Neural cell (in vitro differentiated cells): ENCODE data around the gene STN1. TPM values are rescaled to one million over a fixed set of nuclear protein-coding genes. Genes with fewer than 3 reads are reported as not detected.

ENCODE experiments used
- H2AFZ ChIP-seq: fragments of 200-600, 300-800 bp; sonication (generic), shearing (Covaris generic); 2 replicates; pipeline ENCODE4 v1.6.0; 2014; ENCODE audit warnings: low read depth, mild to moderate bottlenecking, antibody characterized with exemption, low read length, moderate library complexity
- H3F3A ChIP-seq: fragments of 200-600 bp; shearing (Covaris generic); 2 replicates; pipeline ENCODE4 v1.6.1; 2016; ENCODE audit warnings: mild to moderate bottlenecking, moderate library complexity, mixed read lengths, antibody characterized with exemption, low read length; ENCODE audit not compliant: insufficient read depth, poor library complexity, severe bottlenecking
- H3K27ac ChIP-seq: fragments of 200-600, 300-800 bp; sonication (generic), shearing (Covaris generic); 2 replicates; pipeline ENCODE4 v1.5.1; 2014; ENCODE audit warnings: mild to moderate bottlenecking, low read length, moderate library complexity
- H3K27me3 ChIP-seq: fragments of 300-800, 200-600 bp; sonication (generic), shearing (Covaris generic); 2 replicates; pipeline ENCODE4 v1.6.0; 2014; ENCODE audit warnings: mild to moderate bottlenecking, low read depth, low read length, moderate library complexity; ENCODE audit not compliant: insufficient read depth
- H3K36me3 ChIP-seq: fragments of 300-800, 200-600 bp; sonication (generic), shearing (Covaris generic); 2 replicates; pipeline ENCODE4 v1.5.1; 2014; ENCODE audit warnings: mild to moderate bottlenecking, antibody characterized with exemption, low read length, moderate library complexity; ENCODE audit not compliant: insufficient read depth
- H3K4me2 ChIP-seq: fragments of 300-800, 200-600 bp; sonication (generic), shearing (Covaris generic); 2 replicates; pipeline ENCODE4 v1.6.0; 2014; ENCODE audit warnings: mild to moderate bottlenecking, low read length
- H3K4me3 ChIP-seq: fragments of 300-800, 200-600 bp; sonication (generic), shearing (Covaris generic); 2 replicates; pipeline ENCODE4 v1.5.1; 2014; ENCODE audit warnings: mild to moderate bottlenecking, low read length, moderate library complexity
- H3K79me2 ChIP-seq: fragments of 200-600 bp; shearing (Covaris generic); replicated peaks from 2 replicates; pipeline ENCODE4 v1.6.0; 2014; ENCODE audit warnings: mild to moderate bottlenecking, low read length, moderate library complexity; ENCODE audit not compliant: insufficient read depth
- H3K9ac ChIP-seq: fragments of 300-800, 200-600 bp; sonication (generic), shearing (Covaris generic); 2 replicates; pipeline ENCODE4 v1.6.1; 2016; ENCODE audit warnings: mild to moderate bottlenecking, low read length, mixed read lengths
- H3K9me2 ChIP-seq: fragments of 200-600 bp; shearing (Covaris generic); 2 replicates; pipeline ENCODE4 v1.6.1; 2016; ENCODE audit warnings: mild to moderate bottlenecking, low read length, mixed read lengths; ENCODE audit not compliant: insufficient read depth
- H3K9me3 ChIP-seq: fragments of 200-600, 300-800 bp; sonication (generic), shearing (Covaris generic); 2 replicates; pipeline ENCODE4 v1.6.1; 2016; ENCODE audit warnings: mild to moderate bottlenecking, mixed run types, low read length, moderate library complexity, mixed read lengths
- H4K20me1 ChIP-seq: fragments of 200-600 bp; shearing (Covaris generic); 2 replicates; pipeline ENCODE4 v1.6.1; 2016; ENCODE audit warnings: mild to moderate bottlenecking, mixed run types; ENCODE audit not compliant: insufficient read depth
- EP300 ChIP-seq: fragments of 450-650 bp; conservative IDR thresholded peaks from 2 replicates; pipeline ENCODE4 v1.6.1; 2014; ENCODE audit warnings: antibody characterized with exemption, mild to moderate bottlenecking, moderate library complexity; ENCODE audit not compliant: poor library complexity, severe bottlenecking
- EZH2 ChIP-seq: fragments of 200-600, 300-800 bp; shearing (Covaris generic), sonication (generic); IDR thresholded peaks from 2 replicates; pipeline ENCODE4 v1.6.1; 2014; ENCODE audit warnings: antibody characterized with exemption, low read length, borderline replicate concordance, mild to moderate bottlenecking; ENCODE audit not compliant: insufficient read depth, poor library complexity, severe bottlenecking
- MXI1 ChIP-seq: fragments of 450-650 bp; conservative IDR thresholded peaks from 2 replicates; pipeline ENCODE4 v1.6.1; 2014; ENCODE audit warnings: antibody characterized with exemption, mild to moderate bottlenecking; ENCODE audit not compliant: poor library complexity, severe bottlenecking
- POLR2AphosphoS5 ChIP-seq: IDR thresholded peaks from 2 replicates; pipeline ENCODE4 v1.6.1; 2012
- RAD21 ChIP-seq: fragments of 450-650 bp; conservative IDR thresholded peaks from 2 replicates; pipeline ENCODE4 v1.6.1; 2014; ENCODE audit warnings: antibody characterized with exemption, mild to moderate bottlenecking, moderate library complexity
- SMC3 ChIP-seq: fragments of 450-650 bp; conservative IDR thresholded peaks from 2 replicates; pipeline ENCODE4 v1.6.1; 2014; ENCODE audit warnings: antibody characterized with exemption, mild to moderate bottlenecking, moderate library complexity; ENCODE audit not compliant: poor library complexity
- TAF1 ChIP-seq: IDR thresholded peaks from 2 replicates; pipeline ENCODE4 v1.6.1; 2012; ENCODE audit warnings: low read depth
- polyA plus RNA-seq: library from polyadenylated mRNA; depleted of rRNA; stranded (reverse); fragments of >200 nt; gene quantifications from 2 replicates; pipeline ENCODE4 v1.2.3, GENCODE V29; 2014
- TF ChIP-seq, protein P1 (sequence below): IDR thresholded peaks from 2 replicates; pipeline ENCODE4 v1.6.1; 2012; ENCODE audit warnings: borderline replicate concordance
- TF ChIP-seq, protein P2 (sequence below): fragments of 450-650 bp; IDR thresholded peaks from 2 replicates; pipeline ENCODE4 v1.5.1; 2014; ENCODE audit warnings: antibody characterized with exemption, mild to moderate bottlenecking, moderate library complexity; ENCODE audit not compliant: poor library complexity, severe bottlenecking

Gene STN1
- polyA plus RNA-seq, 1 donor from 2014 or later = 9.4 TPM

DNA sequence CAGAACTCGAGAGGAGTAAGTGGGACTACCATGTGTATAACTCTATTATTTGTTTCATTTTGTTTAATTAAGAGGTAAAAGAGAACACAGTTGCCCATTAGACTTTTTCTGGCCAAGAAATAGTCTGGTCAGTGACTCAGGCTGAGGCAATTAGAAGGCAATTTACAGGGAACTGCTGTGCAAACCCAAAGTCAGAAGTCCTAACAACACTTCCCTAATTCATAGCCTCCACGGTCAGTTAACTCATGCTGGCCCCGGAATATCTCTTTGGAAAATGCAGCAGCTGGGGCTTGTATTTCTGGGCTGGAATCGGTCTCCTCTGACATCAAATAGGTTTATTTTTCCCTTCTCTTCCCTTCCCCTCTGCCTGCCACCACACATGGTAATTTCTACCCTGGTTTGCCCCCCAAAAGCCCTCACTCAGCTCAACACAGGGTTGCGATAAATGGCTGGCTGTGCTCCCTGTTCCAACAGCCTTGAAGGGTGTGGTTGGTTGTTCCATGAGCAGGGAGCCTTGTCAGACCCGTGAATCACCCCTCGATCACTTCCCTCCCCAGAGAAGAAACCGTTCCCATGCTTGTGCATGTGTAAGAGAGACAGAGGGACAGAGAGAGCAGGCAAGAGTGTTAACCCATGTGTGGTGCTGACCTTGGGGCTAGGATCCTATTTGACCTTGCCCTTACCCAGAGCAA is 68.0 kb downstream of the STN1 start:
- Histone ChIP-seq H3K36me3 (no peaks in the 10 kb centered on the region), H3F3A (no peaks in the 10 kb centered on the region), H3K4me2 (no peak overlapping the region), H3K27me3 (no peaks in the 10 kb centered on the region), H3K79me2 (peaks cover 14% of the 10 kb centered on the region), H3K9me2 (no peaks in the 10 kb centered on the region), H4K20me1 (no peaks in the 10 kb centered on the region), H3K4me3 (no peak overlapping the region), H3K9ac (no peak overlapping the region), H3K9me3 (no peaks in the 10 kb centered on the region), H3K27ac (no peak overlapping the region), H2AFZ (no peak overlapping the region)
- TF ChIP-seq EP300 = no peak
- TF ChIP-seq, protein P1, sequence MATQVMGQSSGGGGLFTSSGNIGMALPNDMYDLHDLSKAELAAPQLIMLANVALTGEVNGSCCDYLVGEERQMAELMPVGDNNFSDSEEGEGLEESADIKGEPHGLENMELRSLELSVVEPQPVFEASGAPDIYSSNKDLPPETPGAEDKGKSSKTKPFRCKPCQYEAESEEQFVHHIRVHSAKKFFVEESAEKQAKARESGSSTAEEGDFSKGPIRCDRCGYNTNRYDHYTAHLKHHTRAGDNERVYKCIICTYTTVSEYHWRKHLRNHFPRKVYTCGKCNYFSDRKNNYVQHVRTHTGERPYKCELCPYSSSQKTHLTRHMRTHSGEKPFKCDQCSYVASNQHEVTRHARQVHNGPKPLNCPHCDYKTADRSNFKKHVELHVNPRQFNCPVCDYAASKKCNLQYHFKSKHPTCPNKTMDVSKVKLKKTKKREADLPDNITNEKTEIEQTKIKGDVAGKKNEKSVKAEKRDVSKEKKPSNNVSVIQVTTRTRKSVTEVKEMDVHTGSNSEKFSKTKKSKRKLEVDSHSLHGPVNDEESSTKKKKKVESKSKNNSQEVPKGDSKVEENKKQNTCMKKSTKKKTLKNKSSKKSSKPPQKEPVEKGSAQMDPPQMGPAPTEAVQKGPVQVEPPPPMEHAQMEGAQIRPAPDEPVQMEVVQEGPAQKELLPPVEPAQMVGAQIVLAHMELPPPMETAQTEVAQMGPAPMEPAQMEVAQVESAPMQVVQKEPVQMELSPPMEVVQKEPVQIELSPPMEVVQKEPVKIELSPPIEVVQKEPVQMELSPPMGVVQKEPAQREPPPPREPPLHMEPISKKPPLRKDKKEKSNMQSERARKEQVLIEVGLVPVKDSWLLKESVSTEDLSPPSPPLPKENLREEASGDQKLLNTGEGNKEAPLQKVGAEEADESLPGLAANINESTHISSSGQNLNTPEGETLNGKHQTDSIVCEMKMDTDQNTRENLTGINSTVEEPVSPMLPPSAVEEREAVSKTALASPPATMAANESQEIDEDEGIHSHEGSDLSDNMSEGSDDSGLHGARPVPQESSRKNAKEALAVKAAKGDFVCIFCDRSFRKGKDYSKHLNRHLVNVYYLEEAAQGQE = no peak
- no peak for TF ChIP-seq TAF1
- TF ChIP-seq EZH2 = no peak
- TF ChIP-seq, protein P2, sequence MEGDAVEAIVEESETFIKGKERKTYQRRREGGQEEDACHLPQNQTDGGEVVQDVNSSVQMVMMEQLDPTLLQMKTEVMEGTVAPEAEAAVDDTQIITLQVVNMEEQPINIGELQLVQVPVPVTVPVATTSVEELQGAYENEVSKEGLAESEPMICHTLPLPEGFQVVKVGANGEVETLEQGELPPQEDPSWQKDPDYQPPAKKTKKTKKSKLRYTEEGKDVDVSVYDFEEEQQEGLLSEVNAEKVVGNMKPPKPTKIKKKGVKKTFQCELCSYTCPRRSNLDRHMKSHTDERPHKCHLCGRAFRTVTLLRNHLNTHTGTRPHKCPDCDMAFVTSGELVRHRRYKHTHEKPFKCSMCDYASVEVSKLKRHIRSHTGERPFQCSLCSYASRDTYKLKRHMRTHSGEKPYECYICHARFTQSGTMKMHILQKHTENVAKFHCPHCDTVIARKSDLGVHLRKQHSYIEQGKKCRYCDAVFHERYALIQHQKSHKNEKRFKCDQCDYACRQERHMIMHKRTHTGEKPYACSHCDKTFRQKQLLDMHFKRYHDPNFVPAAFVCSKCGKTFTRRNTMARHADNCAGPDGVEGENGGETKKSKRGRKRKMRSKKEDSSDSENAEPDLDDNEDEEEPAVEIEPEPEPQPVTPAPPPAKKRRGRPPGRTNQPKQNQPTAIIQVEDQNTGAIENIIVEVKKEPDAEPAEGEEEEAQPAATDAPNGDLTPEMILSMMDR = no peak
- no peak for TF ChIP-seq POLR2AphosphoS5
- TF ChIP-seq SMC3 = no peak
- no peak for TF ChIP-seq RAD21
- no peak for TF ChIP-seq MXI1

DNA sequence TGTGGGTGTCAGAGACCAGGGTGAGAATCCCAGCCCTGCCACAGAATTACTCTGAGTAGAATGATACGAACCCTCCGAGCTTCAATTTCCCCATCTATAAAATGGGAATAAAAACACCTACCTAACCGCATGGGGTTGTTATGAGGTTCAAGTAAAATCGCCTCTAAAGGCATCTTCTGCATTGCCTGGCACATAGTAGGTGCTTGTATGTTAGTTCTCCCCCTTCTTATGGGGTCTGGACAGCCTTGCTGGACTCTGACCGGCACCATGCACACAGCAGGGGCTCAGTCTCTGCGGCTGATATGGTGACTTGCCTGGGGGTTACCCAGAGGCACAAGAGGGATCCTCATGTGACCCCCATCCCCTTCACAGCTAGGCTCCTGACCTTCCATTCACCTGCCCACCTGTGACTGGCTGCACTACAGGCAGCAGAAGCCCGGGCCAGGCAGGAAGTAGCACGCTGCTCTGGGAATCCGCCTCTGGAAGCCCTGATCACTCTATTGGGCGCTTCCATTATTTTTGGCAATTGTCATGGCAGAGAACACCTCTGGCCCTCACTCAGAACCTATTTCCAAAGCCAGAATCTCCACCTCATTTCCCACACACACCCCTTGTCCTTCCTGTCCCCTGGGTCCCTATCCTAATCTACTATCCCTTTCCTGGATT is 68.6 kb downstream of the STN1 start:
- Histone ChIP-seq H2AFZ (no peak overlapping the region), H3K9me3 (no peaks in the 10 kb centered on the region), H3K36me3 (no peaks in the 10 kb centered on the region), H3K9me2 (no peaks in the 10 kb centered on the region), H3K79me2 (peaks cover 13% of the 10 kb centered on the region), H3K9ac (no peak overlapping the region), H3K27ac (no peak overlapping the region), H3K27me3 (no peaks in the 10 kb centered on the region), H3F3A (no peaks in the 10 kb centered on the region), H3K4me2 (no peak overlapping the region), H3K4me3 (no peak overlapping the region), H4K20me1 (no peaks in the 10 kb centered on the region)
- TF ChIP-seq EZH2 (no peak), RAD21 (no peak), POLR2AphosphoS5 (no peak)
